WTC11 (cell line): ENCODE results near the gene FHIT. TPM values are rescaled to one million over a fixed set of nuclear protein-coding genes. Genes with fewer than 3 reads are reported as not detected.

ENCODE experiments used
- ATAC-seq: fragments of 200-7000 bp; cut with Tn5 transposase; 2 replicates; pipeline ENCODE4 v1.10.0; 2021; ENCODE audit warnings: mild to moderate bottlenecking, moderate library complexity
- CTCF ChIA-PET: fragments of 300-600 bp; sonication (Branson Sonifier 250); formaldehyde crosslinking; loops from one replicate; lab custom pipeline; 2021; ENCODE audit warnings: antibody characterized with exemption; lab: Charles Lee
- POLR2A ChIA-PET: fragments of 350-600 bp; sonication (Branson Sonifier 250); formaldehyde crosslinking; loops from one replicate; lab custom pipeline; 2021; ENCODE audit warnings: antibody characterized with exemption; lab: Charles Lee
- DNase-seq: peaks from one replicate; pipeline ENCODE4 v3.0.0; 2021; ENCODE audit warnings: low spot score
- H3K27ac Mint-ChIP-seq: 2 replicates; pipeline ENCODE4 v1.8.0; 2021; ENCODE audit warnings: mixed read lengths
- H3K27me3 Mint-ChIP-seq: 2 replicates; pipeline ENCODE4 v1.8.0; 2021; ENCODE audit warnings: low read depth, mild to moderate bottlenecking, moderate library complexity, mixed read lengths
- H3K36me3 Mint-ChIP-seq: 2 replicates; pipeline ENCODE4 v1.8.0; 2021; ENCODE audit warnings: mixed read lengths
- H3K4me1 Mint-ChIP-seq: 2 replicates; pipeline ENCODE4 v1.8.0; 2022; ENCODE audit warnings: mixed read lengths
- H3K4me3 Mint-ChIP-seq: 2 replicates; pipeline ENCODE4 v1.8.0; 2021; ENCODE audit warnings: mild to moderate bottlenecking, moderate library complexity, mixed read lengths
- H3K9me3 Mint-ChIP-seq: 2 replicates; pipeline ENCODE4 v1.8.0; 2021; ENCODE audit warnings: mixed read lengths
- CBFB ChIP-seq: sonication (generic); formaldehyde crosslinking; IDR thresholded peaks from 2 replicates; pipeline ENCODE4 v1.8.1; 2022; ENCODE audit warnings: mild to moderate bottlenecking, low read depth, missing genetic modification reagents
- CREM ChIP-seq: sonication (generic); formaldehyde crosslinking; IDR thresholded peaks from 2 replicates; pipeline ENCODE4 v1.8.1; 2022; ENCODE audit warnings: mild to moderate bottlenecking, missing genetic modification reagents, moderate library complexity
- E2F1 ChIP-seq: sonication (generic); formaldehyde crosslinking; IDR thresholded peaks from 2 replicates; pipeline ENCODE4 v1.8.0; 2022; ENCODE audit warnings: mild to moderate bottlenecking, missing genetic modification reagents
- E2F4 ChIP-seq: sonication (generic); formaldehyde crosslinking; IDR thresholded peaks from 2 replicates; pipeline ENCODE4 v1.8.1; 2022; ENCODE audit warnings: low read depth, mild to moderate bottlenecking, moderate library complexity, missing genetic modification reagents, borderline replicate concordance
- EMX1 ChIP-seq: fragments of 250-450 bp; sonication (Bioruptor Pico); IDR thresholded peaks from 2 replicates; pipeline ENCODE4 v1.8.0; 2021; ENCODE audit warnings: mild to moderate bottlenecking
- ETV6 ChIP-seq: sonication (generic); formaldehyde crosslinking; IDR thresholded peaks from 2 replicates; pipeline ENCODE4 v1.8.1; 2022; ENCODE audit warnings: mild to moderate bottlenecking, missing genetic modification reagents
- FOXJ3 ChIP-seq: sonication (generic); formaldehyde crosslinking; IDR thresholded peaks from 2 replicates; pipeline ENCODE4 v1.9.0; 2021; ENCODE audit warnings: missing genetic modification reagents, mild to moderate bottlenecking, borderline replicate concordance
- IRF2 ChIP-seq: sonication (generic); formaldehyde crosslinking; IDR thresholded peaks from 2 replicates; pipeline ENCODE4 v1.8.0; 2022; ENCODE audit warnings: low read depth, missing genetic modification reagents, borderline replicate concordance
- JAZF1 ChIP-seq: fragments of 250-450 bp; sonication (Bioruptor Pico); IDR thresholded peaks from 2 replicates; pipeline ENCODE4 v1.9.0; 2021; ENCODE audit warnings: moderate library complexity, mild to moderate bottlenecking, inconsistent platforms
- JUN ChIP-seq: sonication (generic); formaldehyde crosslinking; IDR thresholded peaks from 2 replicates; pipeline ENCODE4 v1.8.0; 2023; ENCODE audit warnings: mild to moderate bottlenecking, missing genetic modification reagents
- NR2C2 ChIP-seq: sonication (generic); formaldehyde crosslinking; IDR thresholded peaks from 2 replicates; pipeline ENCODE4 v1.8.0; 2022; ENCODE audit warnings: mild to moderate bottlenecking, missing genetic modification reagents
- NR3C1 ChIP-seq: sonication (generic); formaldehyde crosslinking; conservative IDR thresholded peaks from 2 replicates; pipeline ENCODE4 v1.8.1; 2023; ENCODE audit warnings: low read depth, mild to moderate bottlenecking, missing genetic modification reagents
- PREB ChIP-seq: sonication (generic); formaldehyde crosslinking; IDR thresholded peaks from 2 replicates; pipeline ENCODE4 v1.8.1; 2022; ENCODE audit warnings: mild to moderate bottlenecking, missing genetic modification reagents, moderate library complexity, borderline replicate concordance
- PRRX2 ChIP-seq: fragments of 250-450 bp; sonication (Bioruptor Pico); IDR thresholded peaks from 2 replicates; pipeline ENCODE4 v1.8.0; 2021; ENCODE audit warnings: mild to moderate bottlenecking
- SP1 ChIP-seq: sonication (generic); formaldehyde crosslinking; conservative IDR thresholded peaks from 2 replicates; pipeline ENCODE4 v1.8.1; 2022; ENCODE audit warnings: missing genetic modification reagents
- TCF7 ChIP-seq: sonication (generic); formaldehyde crosslinking; IDR thresholded peaks from 2 replicates; pipeline ENCODE4 v1.8.0; 2022; ENCODE audit warnings: mild to moderate bottlenecking, low read depth, missing genetic modification reagents, moderate library complexity
- ZNF396 ChIP-seq: fragments of 250-450 bp; sonication (Bioruptor Pico); IDR thresholded peaks from 2 replicates; pipeline ENCODE4 v1.8.0; 2021; ENCODE audit warnings: mild to moderate bottlenecking, moderate library complexity, borderline replicate concordance
- ZNF512 ChIP-seq: sonication (generic); formaldehyde crosslinking; IDR thresholded peaks from 2 replicates; pipeline ENCODE4 v1.8.1; 2022; ENCODE audit warnings: missing genetic modification reagents, borderline replicate concordance
- ZNF671 ChIP-seq: fragments of 250-450 bp; sonication (Bioruptor Pico); IDR thresholded peaks from 2 replicates; pipeline ENCODE4 v1.8.0; 2021; ENCODE audit warnings: mild to moderate bottlenecking
- total RNA-seq: library from RNA; stranded (reverse); gene quantifications from 3 replicates; pipeline ENCODE4 v1.2.3, GENCODE V29; 2021
- TF ChIP-seq, protein P1 (sequence below): sonication (generic); formaldehyde crosslinking; IDR thresholded peaks from 2 replicates; pipeline ENCODE4 v1.8.1; 2023; ENCODE audit warnings: mild to moderate bottlenecking, missing genetic modification reagents
- TF ChIP-seq, protein P2 (sequence below): fragments of 250-450 bp; sonication (Bioruptor Pico); IDR thresholded peaks from 2 replicates; pipeline ENCODE4 v1.8.0; 2021; ENCODE audit warnings: mild to moderate bottlenecking
- TF ChIP-seq, protein P3 (sequence below): fragments of 250-450 bp; sonication (Bioruptor Pico); IDR thresholded peaks from 2 replicates; pipeline ENCODE4 v1.9.0; 2021; ENCODE audit warnings: mild to moderate bottlenecking

The FHIT gene
- total RNA-seq, 1 experiment from 2014 or later = 2.6 TPM

GRCh38 chr3:60135474-60135873 is 1115.8 kb downstream of the FHIT start:
- ChIA-PET POLR2A (no interaction called here), CTCF (interaction anchor here (0.8 kb wide), 1 partner anchor 41 kb away, joined by 3 read pairs; no protein-coding TSS in a partner anchor)
- Mint-ChIP-seq H3K36me3 (no peaks in the 10 kb centered on the region), H3K27ac (no peak overlapping the region), H3K27me3 (no peaks in the 10 kb centered on the region), H3K4me3 (no peak overlapping the region), H3K4me1 (peaks cover 10% of the 10 kb centered on the region), H3K9me3 (no peaks in the 10 kb centered on the region)
- ATAC-seq (no peak), DNase-seq (no peak)
- TF ChIP-seq CREM (CRISPR knock-in tag) (no peak), SP1 (no peak), JUN (CRISPR knock-in tag) (no peak), NR3C1 (no peak), EMX1 (CRISPR knock-in tag) (no peak), PRRX2 (CRISPR knock-in tag) (no peak), PREB (CRISPR knock-in tag) (no peak), TCF7 (CRISPR knock-in tag) (no peak), IRF2 (CRISPR knock-in tag) (no peak), E2F1 (CRISPR knock-in tag) (no peak)

DNA sequence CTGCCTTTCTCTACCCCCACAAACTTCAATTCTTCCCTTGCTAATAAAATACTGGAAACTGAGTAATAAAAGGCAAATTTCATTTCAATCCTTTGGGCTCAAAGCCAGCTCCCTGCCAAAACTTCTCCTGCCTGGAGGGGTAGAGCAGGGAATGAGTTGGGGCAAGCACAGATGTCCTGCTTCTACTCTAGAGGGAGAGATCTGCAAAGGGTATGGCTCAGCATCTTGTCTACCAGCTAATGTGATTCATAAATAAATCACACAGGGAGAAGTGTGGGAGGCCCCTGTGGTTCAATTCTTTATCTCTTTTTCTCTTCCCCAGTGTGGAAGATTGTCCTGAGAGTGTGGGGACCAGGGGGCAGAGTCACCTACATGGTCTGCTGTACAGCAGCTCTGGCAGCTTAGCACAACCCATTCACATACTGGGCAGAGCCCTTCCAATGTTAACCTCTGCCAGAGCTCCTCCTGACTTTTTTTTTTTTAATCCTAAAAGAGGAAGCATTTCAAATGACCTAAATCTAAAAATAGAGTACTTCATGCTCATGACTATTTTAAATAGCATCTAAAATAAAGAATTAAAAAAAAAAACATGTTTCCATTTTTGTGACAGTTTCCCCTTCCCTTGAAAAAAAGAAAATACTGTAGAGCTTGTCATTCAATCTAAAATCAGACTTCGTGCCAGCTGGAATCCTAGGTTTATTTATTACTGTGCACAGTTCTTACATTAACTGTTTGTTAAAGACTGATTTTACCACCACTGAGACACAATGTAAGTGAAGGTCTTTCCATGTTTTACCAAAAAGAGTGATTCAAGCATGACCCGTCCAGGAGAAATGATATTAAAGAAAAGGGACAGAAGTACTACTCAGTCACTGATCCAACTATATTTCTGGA is 1117.7 kb downstream of the FHIT start:
- DNase-seq (no peak), ATAC-seq (no peak)
- no peaks in the 10 kb centered on the region for H3K36me3 Mint-ChIP-seq
- peaks cover 10% of the 10 kb centered on the region for H3K4me1 Mint-ChIP-seq
- no peak overlapping the region for H3K27ac Mint-ChIP-seq
- H3K9me3 Mint-ChIP-seq = peaks cover 2% of the 10 kb centered on the region; the same call in 1 of the 2 replicates
- no peaks in the 10 kb centered on the region for H3K27me3 Mint-ChIP-seq
- POLR2A ChIA-PET = interaction anchor here (0.7 kb wide), 1 partner anchor 52 kb away, joined by 5 read pairs; no protein-coding TSS in a partner anchor
- no peak overlapping the region for H3K4me3 Mint-ChIP-seq
- CTCF ChIA-PET = no interaction called here
- TF ChIP-seq, protein P1, sequence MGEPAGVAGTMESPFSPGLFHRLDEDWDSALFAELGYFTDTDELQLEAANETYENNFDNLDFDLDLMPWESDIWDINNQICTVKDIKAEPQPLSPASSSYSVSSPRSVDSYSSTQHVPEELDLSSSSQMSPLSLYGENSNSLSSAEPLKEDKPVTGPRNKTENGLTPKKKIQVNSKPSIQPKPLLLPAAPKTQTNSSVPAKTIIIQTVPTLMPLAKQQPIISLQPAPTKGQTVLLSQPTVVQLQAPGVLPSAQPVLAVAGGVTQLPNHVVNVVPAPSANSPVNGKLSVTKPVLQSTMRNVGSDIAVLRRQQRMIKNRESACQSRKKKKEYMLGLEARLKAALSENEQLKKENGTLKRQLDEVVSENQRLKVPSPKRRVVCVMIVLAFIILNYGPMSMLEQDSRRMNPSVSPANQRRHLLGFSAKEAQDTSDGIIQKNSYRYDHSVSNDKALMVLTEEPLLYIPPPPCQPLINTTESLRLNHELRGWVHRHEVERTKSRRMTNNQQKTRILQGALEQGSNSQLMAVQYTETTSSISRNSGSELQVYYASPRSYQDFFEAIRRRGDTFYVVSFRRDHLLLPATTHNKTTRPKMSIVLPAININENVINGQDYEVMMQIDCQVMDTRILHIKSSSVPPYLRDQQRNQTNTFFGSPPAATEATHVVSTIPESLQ (CRISPR knock-in tag) = no peak
- TF ChIP-seq, protein P2, sequence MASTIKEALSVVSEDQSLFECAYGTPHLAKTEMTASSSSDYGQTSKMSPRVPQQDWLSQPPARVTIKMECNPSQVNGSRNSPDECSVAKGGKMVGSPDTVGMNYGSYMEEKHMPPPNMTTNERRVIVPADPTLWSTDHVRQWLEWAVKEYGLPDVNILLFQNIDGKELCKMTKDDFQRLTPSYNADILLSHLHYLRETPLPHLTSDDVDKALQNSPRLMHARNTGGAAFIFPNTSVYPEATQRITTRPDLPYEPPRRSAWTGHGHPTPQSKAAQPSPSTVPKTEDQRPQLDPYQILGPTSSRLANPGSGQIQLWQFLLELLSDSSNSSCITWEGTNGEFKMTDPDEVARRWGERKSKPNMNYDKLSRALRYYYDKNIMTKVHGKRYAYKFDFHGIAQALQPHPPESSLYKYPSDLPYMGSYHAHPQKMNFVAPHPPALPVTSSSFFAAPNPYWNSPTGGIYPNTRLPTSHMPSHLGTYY = no peak
- no peak for TF ChIP-seq ZNF512
- no peak for TF ChIP-seq ETV6
- no peak for TF ChIP-seq JAZF1 (CRISPR knock-in tag)
- TF ChIP-seq EMX1 (CRISPR knock-in tag) = no peak
- TF ChIP-seq FOXJ3 (CRISPR knock-in tag) = no peak
- TF ChIP-seq, protein P3, sequence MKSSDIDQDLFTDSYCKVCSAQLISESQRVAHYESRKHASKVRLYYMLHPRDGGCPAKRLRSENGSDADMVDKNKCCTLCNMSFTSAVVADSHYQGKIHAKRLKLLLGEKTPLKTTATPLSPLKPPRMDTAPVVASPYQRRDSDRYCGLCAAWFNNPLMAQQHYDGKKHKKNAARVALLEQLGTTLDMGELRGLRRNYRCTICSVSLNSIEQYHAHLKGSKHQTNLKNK (CRISPR knock-in tag) = no peak
- TF ChIP-seq CBFB (CRISPR knock-in tag) = no peak
- TF ChIP-seq E2F4 (CRISPR knock-in tag) = no peak
- TF ChIP-seq PREB (CRISPR knock-in tag) = no peak
- TF ChIP-seq NR2C2 (CRISPR knock-in tag) = no peak
- no peak for TF ChIP-seq ZNF671
- no peak for TF ChIP-seq ZNF396 (CRISPR knock-in tag)
